NCI-H82 treated with DMSO at 0.1 percent for 48 hours (cell line): ENCODE results near the gene C10orf105.

Source experiments
- DNase-seq: peaks from one replicate; lab custom pipeline; 2025; ENCODE audit not compliant: unreplicated experiment; lab: John Stamatoyannopoulos, UW

Gene C10orf105

GRCh38 chr10:71717551-71717951, 2.0 kb downstream of the C10orf105 start:
- DNase-seq = no peak

- no peak for DNase-seq
Observed at GRCh38 chr10:71717056-71717455, 2.5 kb downstream of the C10orf105 start.

GRCh38 chr10:71716426-71716825, 3.2 kb downstream of the C10orf105 start:
- DNase-seq = no peak

GRCh38 chr10:71715860-71716259, 3.7 kb downstream of the C10orf105 start:
- no peak for DNase-seq

- no peak for DNase-seq
Observed at GRCh38 chr10:71715026-71715425, 4.6 kb downstream of the C10orf105 start.

GRCh38 chr10:71714592-71714991, 5.0 kb downstream of the C10orf105 start:
- DNase-seq = no peak

GRCh38 chr10:71714031-71714410, 5.6 kb downstream of the C10orf105 start:
- no peak for DNase-seq

GRCh38 chr10:71713135-71714030, 6.2 kb downstream of the C10orf105 start:
- DNase-seq = no peak

GRCh38 chr10:71712572-71713134, 6.9 kb downstream of the C10orf105 start:
- no peak for DNase-seq

GRCh38 chr10:71712170-71712569, 7.4 kb downstream of the C10orf105 start:
- no peak for DNase-seq

- no peak for DNase-seq
Observed at GRCh38 chr10:71711052-71711623, 8.4 kb downstream of the C10orf105 start.

- DNase-seq = no peak
Observed at GRCh38 chr10:71710519-71710918, 9.1 kb downstream of the C10orf105 start.

- no peak for DNase-seq
Observed at GRCh38 chr10:71708897-71709882, 10.4 kb downstream of the C10orf105 start.

GRCh38 chr10:71708301-71708703, 11.3 kb downstream of the C10orf105 start:
- no peak for DNase-seq

GRCh38 chr10:71707240-71707789, 12.3 kb downstream of the C10orf105 start:
- DNase-seq = no peak

GRCh38 chr10:71706216-71707121, 13.1 kb downstream of the C10orf105 start:
- no peak for DNase-seq

- DNase-seq = no peak
Observed at GRCh38 chr10:71705582-71705981, 14.0 kb downstream of the C10orf105 start.

GRCh38 chr10:71704816-71705215, 14.8 kb downstream of the C10orf105 start:
- no peak for DNase-seq

GRCh38 chr10:71703577-71703976, 16.0 kb downstream of the C10orf105 start:
- no peak for DNase-seq
